Trophoblast cell (in vitro differentiated cells and primary cell): ENCODE measurements around the gene SMIM31.

ENCODE experiments used
- DNase-seq, 2 donors: peaks; one replicate each; pipeline ENCODE4 v3.0.0-alpha.2; 2016
- H2AFZ ChIP-seq: 2 replicates; pipeline ENCODE4 v1.6.1; 2013; ENCODE audit warnings: low read length, moderate library complexity, mild to moderate bottlenecking; ENCODE audit not compliant: insufficient read depth, poor library complexity
- H2AK5ac ChIP-seq: 2 replicates; pipeline ENCODE4 v1.6.1; 2013; ENCODE audit warnings: mild to moderate bottlenecking, low read length
- H2BK120ac ChIP-seq: 2 replicates; pipeline ENCODE4 v1.6.1; 2013; ENCODE audit warnings: low read length, mild to moderate bottlenecking, moderate library complexity; ENCODE audit not compliant: insufficient read depth, poor library complexity
- H2BK12ac ChIP-seq: 2 replicates; pipeline ENCODE4 v1.6.1; 2013; ENCODE audit warnings: mild to moderate bottlenecking, low read length, moderate library complexity
- H2BK5ac ChIP-seq: 2 replicates; pipeline ENCODE4 v1.6.1; 2013; ENCODE audit warnings: low read length, low read depth, moderate library complexity, mild to moderate bottlenecking; ENCODE audit not compliant: poor library complexity
- H3K14ac ChIP-seq: 2 replicates; pipeline ENCODE4 v1.6.1; 2013; ENCODE audit warnings: mild to moderate bottlenecking, low read length
- H3K18ac ChIP-seq: 2 replicates; pipeline ENCODE4 v1.6.1; 2013; ENCODE audit warnings: mild to moderate bottlenecking, low read length
- H3K23ac ChIP-seq: 2 replicates; pipeline ENCODE4 v1.6.1; 2013; ENCODE audit warnings: low read length
- H3K27ac ChIP-seq: 2 replicates; pipeline ENCODE4 v1.5.1; 2013; ENCODE audit warnings: low read depth, mild to moderate bottlenecking, inconsistent platforms, low read length, moderate library complexity
- H3K27me3 ChIP-seq: 2 replicates; pipeline ENCODE4 v1.6.1; 2013; ENCODE audit warnings: inconsistent platforms, mild to moderate bottlenecking, low read length, moderate library complexity; ENCODE audit not compliant: insufficient read depth
- H3K36me3 ChIP-seq, 2 experiments: 1 replicate in 1 of 2; 2 replicates in 1 of 2; pipeline ENCODE4 v1.6.1; 2013; ENCODE audit warnings: low read length in 2 of 2, mild to moderate bottlenecking in 2 of 2, moderate library complexity in 1 of 2; ENCODE audit not compliant: insufficient read depth in 2 of 2, control insufficient read depth in 1 of 2
- H3K4ac ChIP-seq: 2 replicates; pipeline ENCODE4 v1.6.1; 2013; ENCODE audit warnings: low read depth, mild to moderate bottlenecking, low read length, moderate library complexity
- H3K4me1 ChIP-seq, 2 experiments: 1 replicate in 1 of 2; 2 replicates in 1 of 2; pipeline ENCODE4 v1.6.1; 2013; ENCODE audit warnings: low read length in 2 of 2, mild to moderate bottlenecking in 2 of 2, moderate library complexity in 1 of 2; ENCODE audit not compliant: insufficient read depth in 2 of 2, control insufficient read depth in 1 of 2
- H3K4me2 ChIP-seq: 2 replicates; pipeline ENCODE4 v1.6.1; 2013; ENCODE audit warnings: inconsistent platforms, mild to moderate bottlenecking, low read length, moderate library complexity
- H3K4me3 ChIP-seq: 2 replicates; pipeline ENCODE4 v1.5.1; 2013; ENCODE audit warnings: mild to moderate bottlenecking, low read depth, low read length, inconsistent platforms
- H3K79me1 ChIP-seq: one replicate; pipeline ENCODE4 v1.6.1; 2013; ENCODE audit warnings: low read length
- H3K79me2 ChIP-seq: 2 replicates; pipeline ENCODE4 v1.6.1; 2013; ENCODE audit warnings: low read length, mild to moderate bottlenecking; ENCODE audit not compliant: control insufficient read depth, insufficient read depth, poor library complexity
- H3K9ac ChIP-seq: 2 replicates; pipeline ENCODE4 v1.6.1; 2013; ENCODE audit warnings: mild to moderate bottlenecking, low read length
- H3K9me3 ChIP-seq: 2 replicates; pipeline ENCODE4 v1.6.1; 2013; ENCODE audit warnings: low read depth, mild to moderate bottlenecking, control low read depth, inconsistent platforms, low read length; ENCODE audit not compliant: insufficient read depth
- H4K12ac ChIP-seq: 2 replicates; pipeline ENCODE4 v1.6.1; 2013; ENCODE audit warnings: low read depth, mild to moderate bottlenecking, low read length, moderate library complexity
- H4K8ac ChIP-seq: 2 replicates; pipeline ENCODE4 v1.6.1; 2013; ENCODE audit warnings: low read depth, mild to moderate bottlenecking, low read length, moderate library complexity
- H4K91ac ChIP-seq: one replicate; pipeline ENCODE4 v1.6.1; 2013; ENCODE audit warnings: low read depth, mild to moderate bottlenecking, low read length, moderate library complexity
- WGBS: extraction: QIAGEN DNeasy Blood & Tissue Kit; methylation state at CpG from one replicate; pipeline ENCODE4 v1.1.7; 2013; ENCODE audit warnings: missing lambda C conversion rate; ENCODE audit not compliant: insufficient read length, insufficient coverage; ENCODE audit errors: extremely low coverage; 5-methylcytosine and 5-hydroxymethylcytosine counted together

The SMIM31 gene

GRCh38 chr4:164779811-164780216 is 25.9 kb downstream of the SMIM31 start:
- WGBS = no CpG with 5 or more reads among the region's 7 CpGs
- H3K4me3 ChIP-seq = no peak overlapping the region
- H2BK5ac ChIP-seq = no peak overlapping the region
- H3K4me1 ChIP-seq = peaks cover 0 to 2% of the 10 kb centered on the region in 2 experiments
- peak; percentile 53 to 76 for DNase-seq
- no peak overlapping the region for H2BK120ac ChIP-seq
- no peak overlapping the region for H3K18ac ChIP-seq
- H3K36me3 ChIP-seq = no peaks in the 10 kb centered on the region
- H4K91ac ChIP-seq = no peak overlapping the region
- H3K79me1 ChIP-seq = peaks cover 3% of the 10 kb centered on the region
- H3K27ac ChIP-seq = no peak overlapping the region
- H2AK5ac ChIP-seq = no peak overlapping the region
- no peak overlapping the region for H2AFZ ChIP-seq
- H3K79me2 ChIP-seq = no peaks in the 10 kb centered on the region
- H3K14ac ChIP-seq = no peak overlapping the region
- no peak overlapping the region for H3K4ac ChIP-seq
- no peak overlapping the region for H4K8ac ChIP-seq
- no peaks in the 10 kb centered on the region for H3K9me3 ChIP-seq
- no peak overlapping the region for H2BK12ac ChIP-seq
- no peak overlapping the region for H3K23ac ChIP-seq
- H3K27me3 ChIP-seq = no peaks in the 10 kb centered on the region
- H4K12ac ChIP-seq = no peak overlapping the region
- H3K9ac ChIP-seq = no peak overlapping the region
- H3K4me2 ChIP-seq = no peak overlapping the region

- no peak overlapping the region for H2AK5ac ChIP-seq
- no peaks in the 10 kb centered on the region for H3K79me1 ChIP-seq
- no peak overlapping the region for H2BK5ac ChIP-seq
- H2AFZ ChIP-seq = no peak overlapping the region
- no peak overlapping the region for H3K18ac ChIP-seq
- H3K4ac ChIP-seq = no peak overlapping the region
- H2BK120ac ChIP-seq = no peak overlapping the region
- H4K12ac ChIP-seq = no peak overlapping the region
- H3K4me1 ChIP-seq = no peaks in the 10 kb centered on the region
- no peak overlapping the region for H4K8ac ChIP-seq
- H3K9ac ChIP-seq = no peak overlapping the region
- no CpG with 5 or more reads among the region's 3 CpGs for WGBS
- no peaks in the 10 kb centered on the region for H3K36me3 ChIP-seq
- DNase-seq = no peak
- no peak overlapping the region for H3K27ac ChIP-seq
- H2BK12ac ChIP-seq = no peak overlapping the region
- H3K79me2 ChIP-seq = no peaks in the 10 kb centered on the region
- H4K91ac ChIP-seq = no peak overlapping the region
- no peak overlapping the region for H3K4me3 ChIP-seq
- no peak overlapping the region for H3K23ac ChIP-seq
- H3K27me3 ChIP-seq = no peaks in the 10 kb centered on the region
- H3K9me3 ChIP-seq = no peaks in the 10 kb centered on the region
- no peak overlapping the region for H3K14ac ChIP-seq
- no peak overlapping the region for H3K4me2 ChIP-seq
These were observed 26.9 kb downstream of the SMIM31 start for GRCh38 chr4:164780839-164781238.

- Histone ChIP-seq H2AK5ac (no peak overlapping the region), H2BK5ac (no peak overlapping the region), H3K14ac (no peak overlapping the region), H3K4me2 (no peak overlapping the region), H3K4me1 (no peaks in the 10 kb centered on the region), H3K36me3 (no peaks in the 10 kb centered on the region), H3K9me3 (no peaks in the 10 kb centered on the region), H3K79me2 (no peaks in the 10 kb centered on the region), H2AFZ (no peak overlapping the region), H4K91ac (no peak overlapping the region), H4K12ac (no peak overlapping the region), H3K18ac (no peak overlapping the region), H3K27me3 (no peaks in the 10 kb centered on the region), H3K4ac (no peak overlapping the region), H3K4me3 (no peak overlapping the region), H2BK12ac (no peak overlapping the region), H3K23ac (no peak overlapping the region), H4K8ac (no peak overlapping the region), H2BK120ac (no peak overlapping the region), H3K79me1 (no peaks in the 10 kb centered on the region), H3K27ac (no peak overlapping the region), H3K9ac (no peak overlapping the region)
- no peak for DNase-seq
- WGBS = no CpG with 5 or more reads among the region's 6 CpGs
These were observed 30.0 kb downstream of the SMIM31 start for GRCh38 chr4:164783976-164784375.

GRCh38 chr4:164789047-164789446 is 35.1 kb downstream of the SMIM31 start:
- Histone ChIP-seq H3K4me1 (no peaks in the 10 kb centered on the region), H4K12ac (no peak overlapping the region), H3K9ac (no peak overlapping the region), H3K79me2 (no peaks in the 10 kb centered on the region), H3K36me3 (no peaks in the 10 kb centered on the region), H2BK120ac (no peak overlapping the region), H3K18ac (no peak overlapping the region), H3K27me3 (no peaks in the 10 kb centered on the region), H2AFZ (no peak overlapping the region), H3K4me3 (no peak overlapping the region), H3K14ac (no peak overlapping the region), H2BK12ac (no peak overlapping the region), H3K79me1 (no peaks in the 10 kb centered on the region), H3K27ac (no peak overlapping the region), H4K91ac (no peak overlapping the region), H2AK5ac (no peak overlapping the region), H4K8ac (no peak overlapping the region), H3K4me2 (no peak overlapping the region), H2BK5ac (no peak overlapping the region), H3K4ac (no peak overlapping the region), H3K9me3 (no peaks in the 10 kb centered on the region), H3K23ac (no peak overlapping the region)
- peak in 1 of 2 donors; percentile 9 for DNase-seq
- no CpG with 5 or more reads among the region's 1 CpG for WGBS
